Calu3 (cell line): ENCODE results near the gene PCSK4. TPM values are rescaled to one million over a fixed set of nuclear protein-coding genes. Genes with fewer than 3 reads are reported as not detected.

Experiments
- BruUV-seq: library from RNA; stranded (reverse); fragments of 400-500 nt; replicated peaks from 2 replicates; lab custom pipeline; 2021; lab: Mats Ljungman, UMichigan
- CTCF ChIA-PET: fragments of 300-600 bp; sonication (Branson Sonifier 250); formaldehyde crosslinking; loops from one replicate; lab custom pipeline; 2022; ENCODE audit warnings: antibody characterized with exemption; lab: Charles Lee
- DNase-seq: peaks from one replicate; pipeline ENCODE4 v3.0.0; 2022
- H3K27ac Mint-ChIP-seq: one replicate; pipeline ENCODE4 v1.8.0; 2022; ENCODE audit warnings: mixed read lengths; ENCODE audit not compliant: unreplicated experiment
- H3K27me3 Mint-ChIP-seq: one replicate; pipeline ENCODE4 v1.8.0; 2022; ENCODE audit warnings: mixed read lengths; ENCODE audit not compliant: unreplicated experiment
- H3K36me3 Mint-ChIP-seq: one replicate; pipeline ENCODE4 v1.8.0; 2022; ENCODE audit warnings: mild to moderate bottlenecking, moderate library complexity, mixed read lengths; ENCODE audit not compliant: insufficient read depth, unreplicated experiment
- H3K4me1 Mint-ChIP-seq: one replicate; pipeline ENCODE4 v1.8.0; 2022; ENCODE audit warnings: mild to moderate bottlenecking, low read depth, mixed read lengths; ENCODE audit not compliant: unreplicated experiment
- H3K4me3 Mint-ChIP-seq: one replicate; pipeline ENCODE4 v1.8.0; 2022; ENCODE audit warnings: mild to moderate bottlenecking, low read depth, moderate library complexity, mixed read lengths; ENCODE audit not compliant: unreplicated experiment
- H3K9me3 Mint-ChIP-seq: one replicate; pipeline ENCODE4 v1.8.0; 2022; ENCODE audit warnings: low read depth, mixed read lengths; ENCODE audit not compliant: unreplicated experiment
- CTCF ChIP-seq: fragments of 200-600 bp; IDR thresholded peaks from one replicate; pipeline ENCODE4 v1.8.0; 2022; ENCODE audit warnings: antibody characterized with exemption; ENCODE audit not compliant: unreplicated experiment
- intact Hi-C: fragments of 100-400 bp; cut with micrococcal nuclease; formaldehyde crosslinking; loops from one replicate; pipeline ENCODE4 v1.10.0; 2022; ENCODE audit not compliant: unreplicated experiment
- total RNA-seq: library from RNA; stranded (reverse); gene quantifications from 2 replicates; pipeline ENCODE4 v1.2.3, GENCODE V29; 2022

The PCSK4 gene
- total RNA-seq, 1 experiment from 2014 or later, result 5.5 TPM

DNA sequence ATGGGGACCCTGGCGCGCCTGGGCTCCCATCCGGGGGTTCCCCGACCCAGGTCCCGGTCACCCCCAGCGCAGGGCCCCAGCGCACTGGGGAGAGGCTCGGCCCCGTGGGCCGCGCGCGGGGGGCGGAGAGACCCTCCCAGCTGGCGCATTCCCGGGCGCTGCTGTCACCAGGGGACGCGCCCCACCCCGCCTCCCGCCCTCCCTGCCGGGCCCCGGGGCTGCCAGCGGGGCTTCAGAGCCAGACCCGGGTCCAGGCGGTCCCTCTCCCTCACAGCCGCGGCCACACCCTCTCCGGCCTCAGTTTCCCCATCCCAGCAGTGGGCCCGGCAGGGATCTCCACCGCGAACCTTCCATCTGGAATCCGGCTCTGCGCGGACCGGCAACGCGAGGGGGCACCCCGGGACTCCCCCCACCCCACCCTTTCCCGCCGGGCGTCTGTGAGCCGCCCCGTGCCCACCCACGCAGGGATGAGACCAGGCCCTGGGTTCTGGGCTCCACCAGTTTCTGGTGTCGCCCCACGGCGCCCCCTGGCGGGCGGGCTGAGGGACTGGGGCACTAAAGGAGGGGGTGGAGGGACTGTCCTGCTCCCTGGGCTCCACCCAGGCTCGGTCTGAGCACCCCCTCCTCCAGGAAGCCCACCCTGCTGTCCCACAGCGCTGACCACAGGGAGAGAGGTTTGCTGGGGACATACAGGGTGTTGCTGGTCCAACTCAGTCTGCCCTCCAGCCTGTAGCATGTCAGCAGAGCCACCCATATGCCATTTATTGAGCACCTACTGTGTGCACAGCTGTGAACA, 23.5 kb upstream of the PCSK4 start:
- DNase-seq, result peak; percentile 72
- no peaks in the 10 kb centered on the region for H3K9me3 Mint-ChIP-seq
- H3K27ac Mint-ChIP-seq, result no peak overlapping the region
- intact Hi-C loops, result no loop called here
- H3K4me1 Mint-ChIP-seq, result no peaks in the 10 kb centered on the region
- no TSS peak for BruUV-seq
- H3K36me3 Mint-ChIP-seq, result peaks cover 8% of the 10 kb centered on the region
- peak; percentile 58 for TF ChIP-seq CTCF
- CTCF ChIA-PET, result interaction anchor here (0.9 kb wide), 1 partner anchor 20 kb away, joined by 3 read pairs; no protein-coding TSS in a partner anchor
- H3K4me3 Mint-ChIP-seq, result peak overlapping the region; percentile 37
- peaks cover 7% of the 10 kb centered on the region for H3K27me3 Mint-ChIP-seq

DNA sequence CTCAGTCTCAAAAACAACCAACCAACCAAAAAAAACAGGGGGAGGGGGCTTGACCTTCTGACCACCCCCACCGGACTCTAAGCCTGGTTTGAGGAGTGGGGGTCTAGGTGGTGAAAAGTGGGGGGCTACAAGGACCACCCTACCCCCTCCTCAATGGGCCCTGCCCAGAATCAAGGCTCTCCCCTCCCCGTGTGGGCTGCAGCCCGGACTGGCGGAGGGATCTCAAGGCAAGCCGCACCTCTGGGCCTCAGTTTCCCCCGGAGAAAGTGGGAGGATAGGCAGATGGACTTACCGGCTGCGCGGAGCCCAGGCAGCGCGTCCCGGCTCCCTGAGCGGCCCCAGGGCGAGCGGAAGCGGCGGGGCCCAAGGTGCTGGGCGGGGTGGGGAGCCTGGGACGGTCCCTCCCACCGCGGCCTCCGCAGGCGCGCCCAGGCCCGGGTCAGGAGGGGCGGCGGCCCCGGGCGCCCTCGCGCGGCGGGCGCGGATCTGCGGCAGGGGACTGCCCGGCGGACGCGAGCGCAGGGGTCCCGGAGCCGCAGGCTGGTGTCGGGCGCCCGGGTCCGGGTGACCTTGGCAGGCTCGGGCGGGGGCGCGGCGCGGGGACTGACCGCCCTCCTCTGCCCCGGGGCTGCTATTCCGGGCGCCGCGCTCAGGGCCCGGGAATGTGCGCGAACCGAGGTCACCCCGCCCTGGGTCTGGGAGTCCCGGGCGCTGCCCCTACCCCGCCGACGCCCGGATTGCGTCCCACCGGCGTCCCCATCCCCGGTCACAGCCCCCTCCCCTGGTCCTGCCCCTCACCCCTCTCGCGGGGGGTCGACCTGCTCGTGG, 22.7 kb upstream of the PCSK4 start, which contains the start of gene ADAMTSL5:
Gene ADAMTSL5, minus strand, starts transcription at position 349 of the 828 bp plus-strand sequence. CDS start 2,076 bp downstream, outside the sequence.
- no TSS peak for BruUV-seq
- peak within 1 kb of the TSS; percentile 49 for H3K4me3 Mint-ChIP-seq
- DNase-seq, result peak; percentile 71
- H3K9me3 Mint-ChIP-seq, result no peaks in the 10 kb centered on the region
- TF ChIP-seq CTCF, result no peak
- H3K27ac Mint-ChIP-seq, result no peak within 1 kb of the TSS
- H3K27me3 Mint-ChIP-seq, result peaks cover 7% of the 10 kb centered on the region
- H3K36me3 Mint-ChIP-seq, result peaks cover 9% of the 10 kb centered on the region
- intact Hi-C loops, result no loop called here
- no peaks in the 10 kb centered on the region for H3K4me1 Mint-ChIP-seq
- CTCF ChIA-PET, result interaction anchor here (0.9 kb wide), 1 partner anchor 20 kb away, joined by 3 read pairs; no protein-coding TSS in a partner anchor

- DNase-seq, result no peak
- TF ChIP-seq CTCF, result no peak
- Mint-ChIP-seq H3K27me3 (peaks cover 7% of the 10 kb centered on the region), H3K9me3 (no peaks in the 10 kb centered on the region), H3K36me3 (peaks cover 14% of the 10 kb centered on the region), H3K27ac (no peak overlapping the region), H3K4me3 (peak overlapping the region; percentile 49), H3K4me1 (no peaks in the 10 kb centered on the region)
- CTCF ChIA-PET, result no interaction called here
- intact Hi-C loops, result no loop called here
- no TSS peak for BruUV-seq
Observed at GRCh38 chr19:1511318-1512317, 21.5 kb upstream of the PCSK4 start.
